Stimulated activated CD4-positive, alpha-beta T cell treated with anti-CD3 and anti-CD28 coated beads, Interleukin-4, amount 100 ng/mL, for 48 hours (primary cell): ENCODE measurements around the gene ARFGEF2.
"Not testable (repeated sequence)": the region's sequence is repeated elsewhere in the genome, so short reads cannot be mapped to it uniquely, and the experiment has no call there.

ENCODE experiments used
- DNase-seq, 2 donors: peaks; one replicate each; pipeline ENCODE4 v3.0.0-alpha.2; 2020; ENCODE audit warnings: low read depth in 2 of 2

The ARFGEF2 gene

DNA sequence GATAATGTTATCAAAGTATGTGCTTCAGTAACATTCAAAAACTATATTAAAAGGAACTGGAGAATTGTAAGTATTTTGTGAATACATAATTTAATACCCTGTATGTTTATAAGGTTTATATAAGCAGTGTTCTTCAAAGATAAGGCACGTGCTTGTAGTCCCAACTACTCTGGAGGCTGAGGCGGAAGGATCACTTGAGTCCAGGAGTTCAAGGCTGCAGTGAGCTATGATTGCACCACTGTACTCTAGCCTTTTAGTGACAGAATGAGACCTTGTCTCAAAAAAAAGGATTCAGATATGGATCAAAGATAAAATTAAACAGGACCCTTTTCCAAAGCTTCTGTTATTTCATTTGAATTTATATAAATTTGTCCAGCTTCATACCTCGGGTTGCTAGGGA is 141.8 kb downstream of the ARFGEF2 start:
- DNase-seq, result no peak

DNA sequence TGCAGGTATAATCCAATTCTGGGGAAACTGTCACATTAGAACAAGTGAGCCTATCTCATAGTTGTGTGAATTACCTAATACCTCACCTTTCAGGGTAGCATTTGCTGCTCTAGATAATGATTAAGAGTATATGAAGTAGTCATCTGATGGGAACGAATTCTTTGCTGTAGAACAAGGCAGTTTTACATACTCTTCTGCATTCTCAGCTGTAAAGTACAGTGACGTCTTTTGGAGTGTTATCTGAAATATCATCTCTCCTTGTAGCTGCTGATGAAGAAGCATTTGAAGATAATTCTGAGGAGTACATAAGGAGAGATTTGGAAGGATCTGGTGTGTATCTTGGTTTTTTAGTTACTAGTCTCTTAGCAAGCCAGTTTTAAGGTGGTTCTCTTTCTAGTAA is 153.0 kb downstream of the ARFGEF2 start:
- DNase-seq, result no peak

DNA sequence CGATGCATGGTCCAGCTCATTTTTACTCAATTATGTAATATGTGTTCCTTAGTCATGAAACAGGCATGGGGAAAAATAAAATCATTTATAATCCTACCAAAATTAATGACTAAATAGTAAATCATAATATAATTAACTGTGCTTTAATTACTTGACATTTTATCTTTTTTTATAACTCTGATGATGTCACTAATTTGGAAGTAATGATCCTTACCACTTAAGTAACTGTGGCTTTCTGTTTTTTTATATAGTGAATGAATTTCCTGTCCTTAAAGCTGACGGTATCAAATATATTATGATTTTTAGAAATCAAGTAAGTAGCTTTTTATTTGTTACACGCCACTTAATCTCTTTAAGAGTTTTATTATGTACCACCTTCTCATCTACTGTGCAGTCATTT is 156.8 kb downstream of the ARFGEF2 start:
- no peak for DNase-seq

DNA sequence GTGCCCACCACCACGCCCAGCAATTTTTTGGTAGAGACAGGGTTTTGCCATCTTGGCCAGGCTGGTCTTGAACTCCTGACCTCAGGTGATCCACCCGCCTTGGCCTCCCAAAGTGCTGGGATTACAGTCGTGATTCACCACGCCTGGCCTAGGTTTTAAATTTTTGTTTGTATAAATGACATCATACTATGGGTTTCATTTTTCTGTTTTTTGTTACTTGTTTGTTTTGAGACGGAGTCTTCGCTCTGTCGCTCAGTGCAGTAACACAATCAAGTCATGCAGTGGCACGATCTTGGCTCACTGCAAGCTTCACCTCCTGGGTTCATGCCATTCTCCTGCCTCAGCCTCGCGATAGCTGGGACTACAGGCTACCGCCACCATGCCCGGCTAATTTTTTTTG is 160.8 kb downstream of the ARFGEF2 start:
- not testable (repeated sequence) for DNase-seq
